Lower leg skin (tissue), 4 donors: Measurements from ENCODE around the gene KRT83. TPM values are rescaled to one million over a fixed set of nuclear protein-coding genes. Genes with fewer than 3 reads are reported as not detected.
A peak's percentile ranks its signal among the peaks of the same experiment; 100 is the strongest.

Experiments used
- DNase-seq, 2 donors: peaks; one replicate each; pipeline ENCODE4 v3.0.0-alpha.2; 2019; ENCODE audit warnings: low spot score in 2 of 2
- H3K4me3 ChIP-seq: fragments of 200-600 bp; sonication (generic); 2 replicates; pipeline ENCODE4 v1.5.1; 2017; ENCODE audit warnings: mild to moderate bottlenecking, low read depth; ENCODE audit not compliant: poor library complexity, severe bottlenecking
- POLR2A ChIP-seq, 2 donors: fragments of 450-650 bp; IDR thresholded peaks; one replicate each; pipeline ENCODE4 v1.6.1; 2016 to 2017; ENCODE audit warnings: antibody characterized with exemption in 2 of 2, mild to moderate bottlenecking in 1 of 2, moderate library complexity in 1 of 2
- WGBS, 2 donors: methylation state at CpG; one replicate each; pipeline ENCODE4 v1.1.5; 2018; 5-methylcytosine and 5-hydroxymethylcytosine counted together
- intact Hi-C: fragments of 100-400 bp; cut with DNase I; formaldehyde crosslinking; loops from one replicate; pipeline ENCODE4 v1.15.0; 2023; ENCODE audit warnings: low total_unique reads
- total RNA-seq, 4 donors: library from RNA; depleted of rRNA; stranded (reverse); fragments of >200 nt; gene quantifications; one replicate each; pipeline ENCODE4 v1.1.0, GENCODE V29; 2016
- TF ChIP-seq, protein P1 (sequence below), 3 donors: fragments of 450-650 bp; IDR thresholded peaks; one replicate each; pipeline ENCODE4 v1.5.1; 2016; ENCODE audit warnings: antibody characterized with exemption in 3 of 3, mild to moderate bottlenecking in 3 of 3, moderate library complexity in 2 of 3

The KRT83 gene
- total RNA-seq, 4 donors from 2014 or later = 2.1 to 34.7 TPM; not detected in 2

GRCh38 chr12:52322069-52322468 is 871 bp upstream of the KRT83 start:
- no peak for DNase-seq
- intact Hi-C loops = no loop called here
- TF ChIP-seq POLR2A (IDR thresholded peaks at IDR 0.05) = no peak
- TF ChIP-seq, protein P1, sequence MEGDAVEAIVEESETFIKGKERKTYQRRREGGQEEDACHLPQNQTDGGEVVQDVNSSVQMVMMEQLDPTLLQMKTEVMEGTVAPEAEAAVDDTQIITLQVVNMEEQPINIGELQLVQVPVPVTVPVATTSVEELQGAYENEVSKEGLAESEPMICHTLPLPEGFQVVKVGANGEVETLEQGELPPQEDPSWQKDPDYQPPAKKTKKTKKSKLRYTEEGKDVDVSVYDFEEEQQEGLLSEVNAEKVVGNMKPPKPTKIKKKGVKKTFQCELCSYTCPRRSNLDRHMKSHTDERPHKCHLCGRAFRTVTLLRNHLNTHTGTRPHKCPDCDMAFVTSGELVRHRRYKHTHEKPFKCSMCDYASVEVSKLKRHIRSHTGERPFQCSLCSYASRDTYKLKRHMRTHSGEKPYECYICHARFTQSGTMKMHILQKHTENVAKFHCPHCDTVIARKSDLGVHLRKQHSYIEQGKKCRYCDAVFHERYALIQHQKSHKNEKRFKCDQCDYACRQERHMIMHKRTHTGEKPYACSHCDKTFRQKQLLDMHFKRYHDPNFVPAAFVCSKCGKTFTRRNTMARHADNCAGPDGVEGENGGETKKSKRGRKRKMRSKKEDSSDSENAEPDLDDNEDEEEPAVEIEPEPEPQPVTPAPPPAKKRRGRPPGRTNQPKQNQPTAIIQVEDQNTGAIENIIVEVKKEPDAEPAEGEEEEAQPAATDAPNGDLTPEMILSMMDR (IDR thresholded peaks at IDR 0.05) = no peak
- WGBS, 2 donors = 91 to 95% methylated on average over 1 of the region's 1 CpG
- no peak overlapping the region for H3K4me3 ChIP-seq

GRCh38 chr12:52321418-52321817 is 220 bp upstream of the KRT83 start:
- no peak for TF ChIP-seq POLR2A (IDR thresholded peaks at IDR 0.05)
- TF ChIP-seq, protein P1 (IDR thresholded peaks at IDR 0.05) = no peak

DNA sequence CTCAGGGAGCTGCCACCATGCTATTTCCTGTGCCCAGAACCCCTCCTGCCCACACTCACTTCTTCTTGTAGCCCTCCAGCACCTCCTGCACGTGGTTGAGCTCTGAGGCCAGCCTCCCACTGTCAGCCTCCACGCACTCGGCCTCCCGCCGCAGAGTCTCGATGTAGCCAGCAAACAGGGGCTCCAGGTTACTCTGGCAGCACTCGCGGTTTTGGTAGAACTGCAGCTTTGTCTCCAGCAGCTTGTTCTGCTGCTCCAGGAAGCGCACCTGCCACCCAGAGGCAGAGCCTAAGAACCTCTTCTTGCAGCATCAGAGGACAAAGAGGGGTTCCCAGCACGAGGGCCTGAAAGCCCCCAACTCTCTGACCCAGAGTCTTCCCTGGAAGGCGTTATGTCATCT is 2.1 kb downstream of the KRT83 start:
- intact Hi-C loops = no loop called here
- peak in 1 of 2 donors; percentile 74 for DNase-seq
- no peak overlapping the region for H3K4me3 ChIP-seq
- WGBS, 2 donors = 71 to 82% methylated on average over 11 of the region's 11 CpGs
- TF ChIP-seq POLR2A (IDR thresholded peaks at IDR 0.05) = no peak
- TF ChIP-seq, protein P1 (IDR thresholded peaks at IDR 0.05) = no peak

More at GRCh38 chr12:52321418-52321817, 220 bp upstream of the KRT83 start:
- intact Hi-C loops = no loop called here
- H3K4me3 ChIP-seq = no peak overlapping the region
- WGBS, 2 donors = 53 to 67% methylated on average over 4 of the region's 4 CpGs
- peak in 1 of 2 donors; percentile 83 for DNase-seq

GRCh38 chr12:52318241-52318990 is 2.8 kb downstream of the KRT83 start:
- intact Hi-C loops = no loop called here

GRCh38 chr12:52317468-52318052 is 3.6 kb downstream of the KRT83 start:
- TF ChIP-seq, protein P1 (IDR thresholded peaks at IDR 0.05) = no peak
- no peak for TF ChIP-seq POLR2A (IDR thresholded peaks at IDR 0.05)
- intact Hi-C loops = no loop called here
- H3K4me3 ChIP-seq = no peak overlapping the region
- DNase-seq = peak in 1 of 2 donors; percentile 78
- WGBS, 2 donors = 85% methylated on average over 10 to 11 of the region's 12 CpGs

More at GRCh38 chr12:52318241-52318990, 2.8 kb downstream of the KRT83 start:
- DNase-seq = peak in 1 of 2 donors; percentile 69
- no peak overlapping the region for H3K4me3 ChIP-seq
- 79 to 90% methylated on average over 11 of the region's 11 CpGs for WGBS, 2 donors
- no peak for TF ChIP-seq POLR2A (IDR thresholded peaks at IDR 0.05)
- TF ChIP-seq, protein P1 (IDR thresholded peaks at IDR 0.05) = no peak
